K562 (cell line): ENCODE data around the gene GLI1. TPM values are rescaled to one million over a fixed set of nuclear protein-coding genes. Genes with fewer than 3 reads are reported as not detected.
A peak's percentile ranks its signal among the peaks of the same experiment; 100 is the strongest.

ENCODE experiments used
- ATAC-seq: fragments of 200-7000 bp; cut with Tn5 transposase; 3 replicates; pipeline ENCODE4 v1.9.1; 2020; ENCODE audit warnings: moderate library complexity
- BruUV-seq: library from RNA; stranded (reverse); fragments of 400-500 nt; replicated peaks from 2 replicates; lab custom pipeline; 2021; lab: Mats Ljungman, UMichigan
- CTCF ChIA-PET: fragments of 300-600 bp; formaldehyde crosslinking; extraction: SDS; loops from one replicate; lab custom pipeline; 2021; ENCODE audit warnings: low intra/inter-chr PET ratio; lab: Yijun Ruan, JAX
- POLR2A ChIA-PET: fragments of 300-600, 350-650 bp; sonication (Branson Sonifier 250); formaldehyde crosslinking; extraction: SDS; loops from one replicate; lab custom pipeline; 2021; ENCODE audit warnings: antibody characterized with exemption, inconsistent platforms; lab: Yijun Ruan, JAX
- DNase-seq, 4 experiments: peaks; one replicate each; pipeline versions ENCODE4 v3.0.0 to v3.0.0-alpha.2; 2011 to 2018; ENCODE audit warnings: low spot score in 3 of 4, mixed read lengths in 3 of 4; ENCODE audit errors: extremely low read depth in 1 of 4
- FAIRE-seq: peaks from 2 replicates; lab custom pipeline; 2011; peaks lifted over from hg19 to GRCh38; lab: Jason Lieb, UNC
- H2AFZ ChIP-seq: 2 replicates; pipeline ENCODE4 v1.6.0; 2011; ENCODE audit warnings: low read depth, low read length, control low read depth, inconsistent platforms
- H3K27ac ChIP-seq: fragments of 200-600 bp; 3 replicates; pipeline ENCODE4 v1.8.0; 2011; ENCODE audit warnings: low read depth, mild to moderate bottlenecking, control low read depth, inconsistent platforms, low read length, moderate library complexity, mixed read lengths; ENCODE audit errors: extremely low read depth
- H3K27me3 ChIP-seq, 2 experiments: fragments of 300-600 bp in 1 of 2; 2 replicates in 1 of 2; 3 replicates in 1 of 2; pipeline versions ENCODE4 v1.6.0 to v1.8.0; 2011; ENCODE audit warnings: inconsistent platforms in 2 of 2, low read length in 2 of 2, mild to moderate bottlenecking in 1 of 2, mixed read lengths in 1 of 2, moderate library complexity in 1 of 2; ENCODE audit not compliant: control insufficient read depth in 2 of 2, insufficient read depth in 2 of 2
- H3K36me3 ChIP-seq: fragments of 300-600 bp; 3 replicates; pipeline ENCODE4 v1.8.0; 2011; ENCODE audit warnings: mild to moderate bottlenecking, low read length, inconsistent platforms; ENCODE audit not compliant: control insufficient read depth, insufficient read depth
- H3K4me1 ChIP-seq, 2 experiments: fragments of 200-600 bp in 1 of 2; replicated peaks in 1 of 2; 2 replicates in 1 of 2; 3 replicates in 1 of 2; pipeline versions ENCODE4 v1.5.1 to v1.8.0; 2011; ENCODE audit warnings: inconsistent platforms in 2 of 2, low read length in 2 of 2, mild to moderate bottlenecking in 1 of 2, mixed read lengths in 1 of 2, moderate library complexity in 1 of 2; ENCODE audit not compliant: control insufficient read depth in 2 of 2, insufficient read depth in 2 of 2
- H3K4me2 ChIP-seq: 2 replicates; pipeline ENCODE4 v1.6.1; 2011; ENCODE audit warnings: low read length, control low read depth, inconsistent platforms, mixed read lengths; ENCODE audit not compliant: insufficient read depth
- H3K4me3 ChIP-seq: fragments of 200-600 bp; sonication (generic), shearing (Covaris generic); 2 replicates; pipeline ENCODE4 v1.5.1; 2016; ENCODE audit warnings: control low read depth, inconsistent platforms
- H3K79me2 ChIP-seq: fragments of 200-600 bp; 3 replicates; pipeline ENCODE4 v1.8.0; 2011; ENCODE audit warnings: low read length, inconsistent platforms; ENCODE audit not compliant: control insufficient read depth, insufficient read depth
- H3K9ac ChIP-seq, 2 experiments: 2 replicates each; pipeline versions ENCODE4 v1.6.0 to v1.6.1; 2011; ENCODE audit warnings: low read depth in 2 of 2, low read length in 2 of 2, control low read depth in 1 of 2, inconsistent platforms in 1 of 2, mild to moderate bottlenecking in 1 of 2, mixed read lengths in 1 of 2; ENCODE audit not compliant: insufficient read depth in 1 of 2
- H3K9me1 ChIP-seq: one replicate; pipeline ENCODE4 v1.6.0; 2011; ENCODE audit warnings: inconsistent platforms, mild to moderate bottlenecking, low read length, moderate library complexity; ENCODE audit not compliant: control insufficient read depth, insufficient read depth
- H3K9me3 ChIP-seq: replicated peaks from 2 replicates; pipeline ENCODE4 v1.5.1; 2011; ENCODE audit warnings: low read depth, low read length, inconsistent platforms; ENCODE audit not compliant: control insufficient read depth, insufficient read depth
- H4K20me1 ChIP-seq: replicated peaks from 2 replicates; pipeline ENCODE4 v1.6.1; 2011; ENCODE audit warnings: low read length, inconsistent platforms, mixed read lengths; ENCODE audit not compliant: control insufficient read depth, insufficient read depth
- CAMTA2 ChIP-seq: fragments of 250-450 bp; sonication (Bioruptor Pico); conservative IDR thresholded peaks from 2 replicates; pipeline ENCODE4 v1.5.1; 2022
- CBFA2T3 ChIP-seq: fragments of 450-650 bp; IDR thresholded peaks from 2 replicates; pipeline ENCODE4 v1.6.1; 2017
- CTBP1 ChIP-seq: fragments of 450-650 bp; IDR thresholded peaks from 2 replicates; pipeline ENCODE4 v1.6.1; 2016; ENCODE audit warnings: borderline replicate concordance
- DIDO1 ChIP-seq: fragments of 450-650 bp; IDR thresholded peaks from 2 replicates; pipeline ENCODE4 v1.6.1; 2016; ENCODE audit warnings: low read depth, missing biosample characterization, missing genetic modification characterization
- GATAD2B ChIP-seq: fragments of 450-650 bp; IDR thresholded peaks from 2 replicates; pipeline ENCODE4 v1.6.1; 2017; ENCODE audit warnings: mild to moderate bottlenecking, borderline replicate concordance
- KDM4B ChIP-seq, 2 experiments: fragments of 450-650 bp in 1 of 2; sonication (generic) in 1 of 2; IDR thresholded peaks; 2 replicates each; pipeline ENCODE4 v1.6.1; 2016 to 2017; ENCODE audit warnings: borderline replicate concordance in 2 of 2, antibody characterized with exemption in 1 of 2, low read depth in 1 of 2, mild to moderate bottlenecking in 1 of 2
- PML ChIP-seq: IDR thresholded peaks from 2 replicates; pipeline ENCODE4 v1.6.1; 2012; ENCODE audit warnings: low read length, inconsistent platforms
- POLR2B ChIP-seq: fragments of 450-650 bp; IDR thresholded peaks from 2 replicates; pipeline ENCODE4 v1.6.1; 2018; ENCODE audit warnings: low read depth; ENCODE audit not compliant: partially characterized antibody
- TAF7 ChIP-seq: fragments of 450-650 bp; IDR thresholded peaks from 2 replicates; pipeline ENCODE4 v1.6.1; 2016; ENCODE audit warnings: missing genetic modification characterization, missing compliant biosample characterization
- ZNF717 ChIP-seq: fragments of 250-450 bp; sonication (Bioruptor Pico); IDR thresholded peaks from 2 replicates; pipeline ENCODE4 v1.5.0; 2021
- WGBS: fragments of 100-300 bp; shearing (Covaris generic); methylation state at CpG from one replicate; pipeline ENCODE4 v1.1.6; 2016; ENCODE audit warnings: low coverage, mixed read lengths; ENCODE audit not compliant: insufficient coverage; ENCODE audit errors: missing lambda C conversion rate; 5-methylcytosine and 5-hydroxymethylcytosine counted together
- in situ Hi-C: fragments of 300-500 bp; cut with MboI; formaldehyde crosslinking; loops from 4 replicates; pipeline ENCODE4 v1.15.0; 2018; ENCODE audit warnings: inconsistent platforms, mixed read lengths
- intact Hi-C: fragments of 100-400 bp; cut with micrococcal nuclease; formaldehyde crosslinking; loops from 2 replicates; pipeline ENCODE4 v1.14.2; 2022
- polyA plus RNA-seq, 8 experiments: library from polyadenylated mRNA; depleted of rRNA in 4 of 8; stranded (reverse) in 5 of 8; unstranded in 3 of 8; fragments of >200 nt; fragmentation: Nextera tagmentation in 2 of 8; fragmentation: Illumina TruSeq in 1 of 8; extraction: Ambion mirVana in 2 of 8; extraction: Trizol in 1 of 8; gene quantifications; 2 replicates each; pipeline versions ENCODE4 v1.2.1 to v1.2.3, GENCODE V29; 2011 to 2014; ENCODE audit warnings: inconsistent platforms in 1 of 8, missing spikeins in 1 of 8
- total RNA-seq, 7 experiments: library from RNA; depleted of rRNA in 6 of 7; stranded (reverse); fragments of >200 nt in 6 of 7; fragmentation: Illumina TruSeq in 2 of 7; extraction: Trizol in 2 of 7; gene quantifications; 2 replicates each; pipeline versions ENCODE4 v1.2.1 to v1.2.3, GENCODE V29; 2011 to 2021; ENCODE audit warnings: low replicate concordance in 1 of 7
- TF ChIP-seq, protein P1 (sequence below): fragments of 250-450 bp; sonication (Bioruptor Pico); IDR thresholded peaks from 2 replicates; pipeline ENCODE4 v1.5.0; 2020; ENCODE audit warnings: mild to moderate bottlenecking
- TF ChIP-seq, protein P2 (sequence below): fragments of 450-650 bp; IDR thresholded peaks from 2 replicates; pipeline ENCODE4 v1.6.1; 2017; ENCODE audit warnings: antibody characterized with exemption
- TF ChIP-seq, protein P3 (sequence below): fragments of 250-450 bp; sonication (Bioruptor Pico); IDR thresholded peaks from 2 replicates; pipeline ENCODE4 v1.5.0; 2020; ENCODE audit warnings: mild to moderate bottlenecking, borderline replicate concordance
- TF ChIP-seq, protein P4 (sequence below): fragments of 250-450 bp; sonication (Bioruptor Pico); IDR thresholded peaks from 2 replicates; pipeline ENCODE4 v1.5.1; 2021; ENCODE audit warnings: mild to moderate bottlenecking

The GLI1 gene
- total and polyA plus RNA-seq, 9 of the 15 experiments (the other 6 are each of a cell fraction or from before 2014, with no cell fraction given): 0.24 to 3.7 (median 0.61) TPM

DNA sequence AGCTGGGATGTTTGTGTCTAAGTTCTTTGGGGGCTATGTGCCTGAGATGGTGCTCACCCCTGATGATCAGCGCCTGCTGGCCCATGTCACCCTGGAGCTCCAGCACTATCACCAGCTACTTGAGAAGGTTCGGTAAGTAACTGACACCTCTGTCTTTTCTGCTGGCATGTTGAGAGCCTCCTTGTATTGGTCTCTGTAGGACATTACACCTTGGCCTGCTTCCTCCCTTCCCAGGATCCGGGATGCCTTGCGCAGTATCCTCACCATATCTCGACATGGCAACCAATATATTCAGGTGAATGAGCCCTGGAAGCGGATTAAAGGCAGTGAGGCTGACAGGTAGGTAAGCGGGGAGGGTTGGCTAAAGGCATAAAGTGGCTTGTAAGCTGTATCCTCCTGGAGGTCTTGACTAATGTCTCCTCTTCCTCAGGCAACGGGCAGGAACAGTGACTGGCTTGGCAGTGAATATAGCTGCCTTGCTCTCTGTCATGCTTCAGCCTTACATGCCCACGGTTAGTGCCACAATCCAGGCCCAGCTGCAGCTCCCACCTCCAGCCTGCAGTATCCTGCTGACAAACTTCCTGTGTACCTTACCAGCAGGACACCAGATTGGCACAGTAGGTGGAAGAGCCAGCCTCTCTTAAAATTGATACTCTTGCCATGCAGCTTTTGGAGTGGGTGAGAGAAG, 55.3 kb downstream of the GLI1 start (continued):
- no peak for TF ChIP-seq KDM4B (IDR thresholded peaks at IDR 0.05; ENCODE audit: borderline replicate concordance in 2 of 2, low read depth in 1 of 2)
- no peak for TF ChIP-seq DIDO1
- peak; percentile 9 for TF ChIP-seq POLR2B
- no peak for TF ChIP-seq TAF7 (tag)
- no peak for TF ChIP-seq CTBP1
- no peak for TF ChIP-seq CAMTA2 (CRISPR knock-in tag)

DNA sequence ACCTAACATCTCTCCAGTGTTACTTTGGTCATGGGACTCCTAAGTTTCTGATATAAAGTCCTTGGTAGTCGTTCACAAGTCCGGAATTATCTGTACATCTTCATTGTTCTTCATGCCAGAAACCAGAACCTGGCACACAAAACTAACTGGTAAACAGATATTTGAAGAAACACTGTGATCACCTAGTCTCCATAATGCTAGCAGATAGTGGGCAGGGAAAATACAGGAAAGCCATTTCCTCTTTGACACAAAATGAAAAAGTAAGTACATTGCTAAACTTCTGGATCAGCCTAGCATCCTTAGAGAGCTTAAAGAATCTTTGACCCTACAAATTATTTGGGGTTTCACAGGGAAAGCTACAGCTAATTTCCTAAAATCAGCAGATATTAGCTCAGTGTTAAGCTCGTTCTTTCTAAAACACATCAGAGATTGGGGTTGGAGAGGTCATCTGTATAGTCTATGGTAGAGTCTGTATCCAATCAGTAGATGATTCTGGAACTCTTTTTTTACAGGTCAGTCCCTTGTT, 55.9 kb downstream of the GLI1 start:
- no peak for FAIRE-seq
- Histone ChIP-seq H3K9me3 (no peaks in the 10 kb centered on the region), H3K36me3 (peaks cover 93% of the 10 kb centered on the region), H3K27me3 (no peaks in the 10 kb centered on the region), H3K27ac (peak overlapping the region; percentile 31; the same call in 2 of the 3 replicates), H3K9ac (no peak overlapping the region), H4K20me1 (peaks cover 52% of the 10 kb centered on the region), H3K4me3 (no peak overlapping the region), H3K4me1 (peaks cover 2 to 21% of the 10 kb centered on the region in 2 experiments), H3K9me1 (peaks cover 7% of the 10 kb centered on the region), H3K4me2 (no peak overlapping the region), H2AFZ (no peak overlapping the region), H3K79me2 (peaks cover 41% of the 10 kb centered on the region)
- intact Hi-C loops: no loop called here
- BruUV-seq: no TSS peak
- ChIA-PET CTCF (no interaction called here), POLR2A (interaction anchor here (0.8 to 10.1 kb wide), 17 partner anchors 9 to 226 kb away, joined by 3 to 184 read pairs (median 4); partner anchors contain the start of genes ARHGEF25 and DCTN2)
- WGBS: 66% methylated on average over 3 of the region's 3 CpGs
- DNase-seq: no peak
- peak; percentile 2 for ATAC-seq
- in situ Hi-C loops: no loop called here
- TF ChIP-seq ZNF717 (CRISPR knock-in tag): 0 out of 2 replicates have a peak, but pooled peaks have one; percentile 7
- TF ChIP-seq, protein P1, sequence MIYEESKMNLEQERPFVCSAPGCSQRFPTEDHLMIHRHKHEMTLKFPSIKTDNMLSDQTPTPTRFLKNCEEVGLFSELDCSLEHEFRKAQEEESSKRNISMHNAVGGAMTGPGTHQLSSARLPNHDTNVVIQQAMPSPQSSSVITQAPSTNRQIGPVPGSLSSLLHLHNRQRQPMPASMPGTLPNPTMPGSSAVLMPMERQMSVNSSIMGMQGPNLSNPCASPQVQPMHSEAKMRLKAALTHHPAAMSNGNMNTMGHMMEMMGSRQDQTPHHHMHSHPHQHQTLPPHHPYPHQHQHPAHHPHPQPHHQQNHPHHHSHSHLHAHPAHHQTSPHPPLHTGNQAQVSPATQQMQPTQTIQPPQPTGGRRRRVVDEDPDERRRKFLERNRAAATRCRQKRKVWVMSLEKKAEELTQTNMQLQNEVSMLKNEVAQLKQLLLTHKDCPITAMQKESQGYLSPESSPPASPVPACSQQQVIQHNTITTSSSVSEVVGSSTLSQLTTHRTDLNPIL: peak; percentile 30; the same call in 1 of the 2 replicates
- TF ChIP-seq CBFA2T3: no peak
- TF ChIP-seq, protein P2, sequence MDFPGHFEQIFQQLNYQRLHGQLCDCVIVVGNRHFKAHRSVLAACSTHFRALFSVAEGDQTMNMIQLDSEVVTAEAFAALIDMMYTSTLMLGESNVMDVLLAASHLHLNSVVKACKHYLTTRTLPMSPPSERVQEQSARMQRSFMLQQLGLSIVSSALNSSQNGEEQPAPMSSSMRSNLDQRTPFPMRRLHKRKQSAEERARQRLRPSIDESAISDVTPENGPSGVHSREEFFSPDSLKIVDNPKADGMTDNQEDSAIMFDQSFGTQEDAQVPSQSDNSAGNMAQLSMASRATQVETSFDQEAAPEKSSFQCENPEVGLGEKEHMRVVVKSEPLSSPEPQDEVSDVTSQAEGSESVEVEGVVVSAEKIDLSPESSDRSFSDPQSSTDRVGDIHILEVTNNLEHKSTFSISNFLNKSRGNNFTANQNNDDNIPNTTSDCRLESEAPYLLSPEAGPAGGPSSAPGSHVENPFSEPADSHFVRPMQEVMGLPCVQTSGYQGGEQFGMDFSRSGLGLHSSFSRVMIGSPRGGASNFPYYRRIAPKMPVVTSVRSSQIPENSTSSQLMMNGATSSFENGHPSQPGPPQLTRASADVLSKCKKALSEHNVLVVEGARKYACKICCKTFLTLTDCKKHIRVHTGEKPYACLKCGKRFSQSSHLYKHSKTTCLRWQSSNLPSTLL: no peak
- TF ChIP-seq, protein P3, sequence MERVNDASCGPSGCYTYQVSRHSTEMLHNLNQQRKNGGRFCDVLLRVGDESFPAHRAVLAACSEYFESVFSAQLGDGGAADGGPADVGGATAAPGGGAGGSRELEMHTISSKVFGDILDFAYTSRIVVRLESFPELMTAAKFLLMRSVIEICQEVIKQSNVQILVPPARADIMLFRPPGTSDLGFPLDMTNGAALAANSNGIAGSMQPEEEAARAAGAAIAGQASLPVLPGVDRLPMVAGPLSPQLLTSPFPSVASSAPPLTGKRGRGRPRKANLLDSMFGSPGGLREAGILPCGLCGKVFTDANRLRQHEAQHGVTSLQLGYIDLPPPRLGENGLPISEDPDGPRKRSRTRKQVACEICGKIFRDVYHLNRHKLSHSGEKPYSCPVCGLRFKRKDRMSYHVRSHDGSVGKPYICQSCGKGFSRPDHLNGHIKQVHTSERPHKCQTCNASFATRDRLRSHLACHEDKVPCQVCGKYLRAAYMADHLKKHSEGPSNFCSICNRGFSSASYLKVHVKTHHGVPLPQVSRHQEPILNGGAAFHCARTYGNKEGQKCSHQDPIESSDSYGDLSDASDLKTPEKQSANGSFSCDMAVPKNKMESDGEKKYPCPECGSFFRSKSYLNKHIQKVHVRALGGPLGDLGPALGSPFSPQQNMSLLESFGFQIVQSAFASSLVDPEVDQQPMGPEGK (CRISPR knock-in tag): peak; percentile 47; the same call in 1 of the 2 replicates
- TF ChIP-seq PML: peak; percentile 19; the same call in 1 of the 2 replicates
- no peak for TF ChIP-seq GATAD2B
- TF ChIP-seq, protein P4, sequence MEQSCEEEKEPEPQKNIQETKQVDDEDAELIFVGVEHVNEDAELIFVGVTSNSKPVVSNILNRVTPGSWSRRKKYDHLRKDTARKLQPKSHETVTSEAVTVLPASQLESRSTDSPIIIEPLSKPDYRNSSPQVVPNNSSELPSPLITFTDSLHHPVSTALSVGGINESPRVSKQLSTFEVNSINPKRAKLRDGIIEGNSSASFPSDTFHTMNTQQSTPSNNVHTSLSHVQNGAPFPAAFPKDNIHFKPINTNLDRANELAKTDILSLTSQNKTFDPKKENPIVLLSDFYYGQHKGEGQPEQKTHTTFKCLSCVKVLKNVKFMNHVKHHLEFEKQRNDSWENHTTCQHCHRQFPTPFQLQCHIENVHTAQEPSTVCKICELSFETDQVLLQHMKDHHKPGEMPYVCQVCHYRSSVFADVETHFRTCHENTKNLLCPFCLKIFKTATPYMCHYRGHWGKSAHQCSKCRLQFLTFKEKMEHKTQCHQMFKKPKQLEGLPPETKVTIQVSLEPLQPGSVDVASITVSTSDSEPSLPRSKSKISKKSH (CRISPR knock-in tag): peak; percentile 16; the same call in 1 of the 2 replicates
